ENCODE data around the gene BRD3OS.

DNA sequence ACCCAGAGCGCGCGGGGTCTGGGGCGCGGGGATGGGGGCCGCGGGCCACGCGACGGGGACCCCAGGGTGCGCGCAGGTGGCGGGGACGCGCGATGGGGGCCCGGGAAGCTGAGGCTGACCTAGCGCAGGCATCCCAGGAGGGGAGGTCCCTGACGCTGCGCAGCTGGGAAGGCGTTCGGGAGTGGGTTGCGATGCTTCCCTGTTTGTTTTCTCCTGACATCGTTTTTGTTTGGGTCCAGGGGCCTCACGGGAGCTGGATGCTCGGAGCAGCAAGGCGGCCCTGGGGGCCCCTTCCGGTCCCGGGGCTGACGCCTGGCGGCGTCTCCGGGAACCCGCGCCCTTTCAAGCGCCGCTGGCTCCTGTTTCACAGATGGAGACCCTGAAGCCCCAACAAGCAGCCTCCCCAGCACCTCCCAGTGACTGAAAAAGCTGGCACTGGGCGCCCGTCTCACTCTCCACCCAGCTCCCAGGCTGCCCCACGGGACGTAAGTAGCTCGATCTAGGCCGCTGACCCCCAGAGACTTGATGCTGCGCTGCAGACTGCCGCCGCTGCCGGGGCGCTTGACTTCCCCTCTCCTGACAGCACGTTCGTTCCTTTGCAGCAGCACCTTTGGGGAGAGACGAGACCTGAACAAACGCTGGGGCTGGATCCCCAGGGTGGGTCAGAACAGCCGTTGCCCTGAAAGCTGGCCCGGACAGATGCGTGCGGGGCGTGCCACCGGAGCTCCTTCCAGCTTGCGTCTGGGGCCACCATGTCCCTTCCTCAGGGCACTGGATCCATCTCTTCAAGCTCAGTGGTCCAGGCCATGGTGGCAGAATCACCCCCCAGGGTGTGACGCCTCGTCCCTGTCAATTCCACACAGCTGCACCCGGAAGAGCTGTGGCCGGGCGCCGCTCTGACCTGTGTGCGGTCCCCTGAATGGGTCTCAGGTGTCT, 593 bp downstream of the BRD3OS start:
- TF ChIP-seq, protein P1, sequence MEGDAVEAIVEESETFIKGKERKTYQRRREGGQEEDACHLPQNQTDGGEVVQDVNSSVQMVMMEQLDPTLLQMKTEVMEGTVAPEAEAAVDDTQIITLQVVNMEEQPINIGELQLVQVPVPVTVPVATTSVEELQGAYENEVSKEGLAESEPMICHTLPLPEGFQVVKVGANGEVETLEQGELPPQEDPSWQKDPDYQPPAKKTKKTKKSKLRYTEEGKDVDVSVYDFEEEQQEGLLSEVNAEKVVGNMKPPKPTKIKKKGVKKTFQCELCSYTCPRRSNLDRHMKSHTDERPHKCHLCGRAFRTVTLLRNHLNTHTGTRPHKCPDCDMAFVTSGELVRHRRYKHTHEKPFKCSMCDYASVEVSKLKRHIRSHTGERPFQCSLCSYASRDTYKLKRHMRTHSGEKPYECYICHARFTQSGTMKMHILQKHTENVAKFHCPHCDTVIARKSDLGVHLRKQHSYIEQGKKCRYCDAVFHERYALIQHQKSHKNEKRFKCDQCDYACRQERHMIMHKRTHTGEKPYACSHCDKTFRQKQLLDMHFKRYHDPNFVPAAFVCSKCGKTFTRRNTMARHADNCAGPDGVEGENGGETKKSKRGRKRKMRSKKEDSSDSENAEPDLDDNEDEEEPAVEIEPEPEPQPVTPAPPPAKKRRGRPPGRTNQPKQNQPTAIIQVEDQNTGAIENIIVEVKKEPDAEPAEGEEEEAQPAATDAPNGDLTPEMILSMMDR (IDR thresholded peaks at IDR 0.05; ENCODE audit: insufficient read depth, low read depth, low read length), result no peak
- no peak for TF ChIP-seq EZH2 (IDR thresholded peaks at IDR 0.05; ENCODE audit: insufficient read depth, low read length)

Data from astrocyte (in vitro differentiated cells and primary cell).